Measurements from ENCODE around the gene SND1.

Gene SND1

DNA sequence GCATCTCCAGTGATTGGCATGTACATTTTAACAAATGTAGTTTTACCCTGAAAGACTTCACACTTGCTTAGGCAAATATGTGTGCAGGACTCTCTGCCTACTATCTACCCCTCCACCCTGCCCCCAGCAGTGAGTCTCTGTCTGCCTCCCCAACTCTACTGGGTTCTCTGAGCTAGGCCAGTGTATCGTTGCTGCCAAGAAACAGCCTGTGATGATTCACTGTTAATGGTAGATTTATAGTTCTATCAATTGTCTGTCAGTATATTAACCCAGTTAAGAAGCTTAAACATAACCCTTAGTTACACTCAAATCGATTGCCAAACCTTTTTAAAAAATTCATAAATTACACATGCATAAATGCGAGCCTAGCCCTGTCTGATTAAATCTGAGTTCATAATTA, 137.0 kb downstream of the SND1 start:
- Histone ChIP-seq H3K27ac (ENCODE audit: low read depth, low read length) (no peak overlapping the region), H3K36me3 (ENCODE audit: control insufficient read depth, insufficient read depth, low read length) (peaks cover 4% of the 10 kb centered on the region; the same call in 1 of the 2 replicates), H3K4me3 (ENCODE audit: low read depth, low read length) (no peak overlapping the region), H3K27me3 (ENCODE audit: control insufficient read depth, insufficient read depth, low read length) (no peaks in the 10 kb centered on the region), H3K9ac (ENCODE audit: low read depth, low read length) (no peak overlapping the region), H3K9me3 (ENCODE audit: control insufficient read depth, insufficient read depth, low read length) (no peaks in the 10 kb centered on the region), H3K4me1 (ENCODE audit: control insufficient read depth, insufficient read depth, low read length) (peaks cover 5% of the 10 kb centered on the region)

DNA sequence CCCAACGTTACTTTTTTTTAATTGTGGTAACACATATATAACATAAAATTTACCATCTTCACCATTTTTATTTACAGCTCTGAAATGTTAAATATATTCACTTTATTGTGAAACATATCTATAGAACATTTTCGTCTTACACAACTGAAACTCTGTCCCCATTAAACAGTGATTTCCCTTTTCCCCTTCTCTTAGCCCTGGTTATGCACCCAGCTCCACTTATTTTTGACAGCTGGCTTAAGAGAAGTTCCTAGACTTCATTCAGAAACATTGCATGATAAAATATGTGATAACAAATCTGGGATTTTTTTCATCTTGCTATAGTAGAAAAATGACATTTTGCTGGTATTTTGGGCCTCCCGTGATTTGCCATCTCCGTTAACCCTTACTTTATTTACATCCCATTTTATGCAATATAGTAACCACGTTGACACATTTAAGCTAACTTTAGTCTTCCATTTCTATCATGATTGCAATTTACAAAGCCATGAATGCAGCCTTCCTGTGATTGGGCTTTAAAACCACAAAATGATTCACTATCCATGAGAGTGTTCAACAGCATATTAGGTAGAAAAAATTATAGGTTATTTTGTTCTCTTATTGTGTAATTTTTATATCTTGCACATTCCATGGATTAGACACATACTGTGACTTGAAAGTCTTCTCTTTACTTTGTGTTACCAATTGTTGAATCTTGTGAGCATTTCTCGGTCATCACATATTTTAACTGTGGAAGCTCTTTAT, 139.6 kb downstream of the SND1 start:
- H3K36me3 ChIP-seq (ENCODE audit: control insufficient read depth, insufficient read depth, low read length): no peaks in the 10 kb centered on the region
- no peaks in the 10 kb centered on the region for H3K9me3 ChIP-seq (ENCODE audit: control insufficient read depth, insufficient read depth, low read length)
- H3K4me1 ChIP-seq (ENCODE audit: control insufficient read depth, insufficient read depth, low read length): peaks cover 5% of the 10 kb centered on the region
- H3K27ac ChIP-seq (ENCODE audit: low read depth, low read length): no peak overlapping the region
- no peak overlapping the region for H3K4me3 ChIP-seq (ENCODE audit: low read depth, low read length)
- no peaks in the 10 kb centered on the region for H3K27me3 ChIP-seq (ENCODE audit: control insufficient read depth, insufficient read depth, low read length)
- no peak overlapping the region for H3K9ac ChIP-seq (ENCODE audit: low read depth, low read length)

- Histone ChIP-seq H3K9me3 (ENCODE audit: control insufficient read depth, insufficient read depth, low read length) (no peaks in the 10 kb centered on the region), H3K9ac (ENCODE audit: low read depth, low read length) (no peak overlapping the region), H3K27ac (ENCODE audit: low read depth, low read length) (no peak overlapping the region)
These were observed 140.7 kb downstream of the SND1 start for GRCh38 chr7:127792528-127793342.

DNA sequence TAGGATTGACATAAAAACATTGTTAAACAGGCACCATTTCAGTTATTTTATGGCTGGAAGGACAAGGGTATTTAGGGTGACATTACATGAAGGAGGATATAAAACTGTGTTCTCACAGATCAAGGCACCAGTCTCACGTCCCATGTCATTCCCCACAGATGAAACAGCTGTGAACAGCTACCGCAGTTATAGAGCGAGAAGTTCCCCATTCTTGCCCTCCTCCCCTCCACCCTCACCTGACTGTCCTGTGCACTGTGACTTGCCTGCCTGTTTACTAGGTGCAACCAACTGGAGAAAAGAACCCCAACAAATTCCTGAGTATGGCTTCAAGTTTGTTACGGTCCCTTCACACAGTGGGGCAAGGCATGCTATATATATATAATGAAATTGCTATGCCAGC, 141.6 kb downstream of the SND1 start:
- Histone ChIP-seq H3K4me1 (ENCODE audit: control insufficient read depth, insufficient read depth, low read length) (peaks cover 17% of the 10 kb centered on the region), H3K27ac (ENCODE audit: low read depth, low read length) (no peak overlapping the region), H3K9ac (ENCODE audit: low read depth, low read length) (no peak overlapping the region), H3K4me3 (ENCODE audit: low read depth, low read length) (no peak overlapping the region), H3K36me3 (ENCODE audit: control insufficient read depth, insufficient read depth, low read length) (no peaks in the 10 kb centered on the region), H3K9me3 (ENCODE audit: control insufficient read depth, insufficient read depth, low read length) (no peaks in the 10 kb centered on the region), H3K27me3 (ENCODE audit: control insufficient read depth, insufficient read depth, low read length) (no peaks in the 10 kb centered on the region)

More at GRCh38 chr7:127792528-127793342, 140.7 kb downstream of the SND1 start:
- Histone ChIP-seq H3K4me1 (ENCODE audit: control insufficient read depth, insufficient read depth, low read length) (peaks cover 11% of the 10 kb centered on the region), H3K4me3 (ENCODE audit: low read depth, low read length) (no peak overlapping the region), H3K27me3 (ENCODE audit: control insufficient read depth, insufficient read depth, low read length) (no peaks in the 10 kb centered on the region), H3K36me3 (ENCODE audit: control insufficient read depth, insufficient read depth, low read length) (no peaks in the 10 kb centered on the region)

- no peak overlapping the region for H3K27ac ChIP-seq (ENCODE audit: low read depth, low read length)
- H3K9me3 ChIP-seq (ENCODE audit: control insufficient read depth, insufficient read depth, low read length): no peaks in the 10 kb centered on the region
- H3K9ac ChIP-seq (ENCODE audit: low read depth, low read length): no peak overlapping the region
- peaks cover 22% of the 10 kb centered on the region for H3K4me1 ChIP-seq (ENCODE audit: control insufficient read depth, insufficient read depth, low read length)
- H3K36me3 ChIP-seq (ENCODE audit: control insufficient read depth, insufficient read depth, low read length): no peaks in the 10 kb centered on the region
- no peaks in the 10 kb centered on the region for H3K27me3 ChIP-seq (ENCODE audit: control insufficient read depth, insufficient read depth, low read length)
- no peak overlapping the region for H3K4me3 ChIP-seq (ENCODE audit: low read depth, low read length)
These were observed 142.1 kb downstream of the SND1 start for GRCh38 chr7:127794136-127794535.

DNA sequence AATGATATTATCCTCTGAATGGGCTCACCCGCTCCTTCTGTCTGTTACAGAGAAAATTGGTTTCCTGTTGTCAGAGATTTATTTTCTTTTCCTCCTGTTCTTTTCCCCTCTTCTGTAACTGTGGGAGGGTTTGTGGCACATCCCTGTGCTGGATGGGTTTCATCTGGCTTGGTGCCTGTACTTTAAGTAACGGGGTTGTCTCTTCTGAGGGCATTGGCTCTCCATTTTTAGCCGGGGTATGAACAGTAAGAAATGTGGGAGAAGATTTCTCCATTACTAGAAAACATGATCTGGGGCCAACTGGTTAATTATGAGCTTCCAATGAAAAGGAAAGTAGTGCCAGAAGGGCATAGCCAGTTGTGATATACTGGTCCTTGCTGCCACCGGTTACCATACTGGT, 142.6 kb downstream of the SND1 start:
- Histone ChIP-seq H3K36me3 (ENCODE audit: control insufficient read depth, insufficient read depth, low read length) (no peaks in the 10 kb centered on the region), H3K9ac (ENCODE audit: low read depth, low read length) (no peak overlapping the region), H3K4me1 (ENCODE audit: control insufficient read depth, insufficient read depth, low read length) (peaks cover 27% of the 10 kb centered on the region), H3K27ac (ENCODE audit: low read depth, low read length) (no peak overlapping the region), H3K27me3 (ENCODE audit: control insufficient read depth, insufficient read depth, low read length) (no peaks in the 10 kb centered on the region), H3K9me3 (ENCODE audit: control insufficient read depth, insufficient read depth, low read length) (no peaks in the 10 kb centered on the region), H3K4me3 (ENCODE audit: low read depth, low read length) (no peak overlapping the region)

- Histone ChIP-seq H3K27me3 (ENCODE audit: control insufficient read depth, insufficient read depth, low read length) (no peaks in the 10 kb centered on the region), H3K9ac (ENCODE audit: low read depth, low read length) (no peak overlapping the region), H3K36me3 (ENCODE audit: control insufficient read depth, insufficient read depth, low read length) (no peaks in the 10 kb centered on the region), H3K27ac (ENCODE audit: low read depth, low read length) (no peak overlapping the region), H3K4me1 (ENCODE audit: control insufficient read depth, insufficient read depth, low read length) (peaks cover 34% of the 10 kb centered on the region), H3K4me3 (ENCODE audit: low read depth, low read length) (no peak overlapping the region), H3K9me3 (ENCODE audit: control insufficient read depth, insufficient read depth, low read length) (no peaks in the 10 kb centered on the region)
These were observed 146.0 kb downstream of the SND1 start for GRCh38 chr7:127798023-127798422.

DNA sequence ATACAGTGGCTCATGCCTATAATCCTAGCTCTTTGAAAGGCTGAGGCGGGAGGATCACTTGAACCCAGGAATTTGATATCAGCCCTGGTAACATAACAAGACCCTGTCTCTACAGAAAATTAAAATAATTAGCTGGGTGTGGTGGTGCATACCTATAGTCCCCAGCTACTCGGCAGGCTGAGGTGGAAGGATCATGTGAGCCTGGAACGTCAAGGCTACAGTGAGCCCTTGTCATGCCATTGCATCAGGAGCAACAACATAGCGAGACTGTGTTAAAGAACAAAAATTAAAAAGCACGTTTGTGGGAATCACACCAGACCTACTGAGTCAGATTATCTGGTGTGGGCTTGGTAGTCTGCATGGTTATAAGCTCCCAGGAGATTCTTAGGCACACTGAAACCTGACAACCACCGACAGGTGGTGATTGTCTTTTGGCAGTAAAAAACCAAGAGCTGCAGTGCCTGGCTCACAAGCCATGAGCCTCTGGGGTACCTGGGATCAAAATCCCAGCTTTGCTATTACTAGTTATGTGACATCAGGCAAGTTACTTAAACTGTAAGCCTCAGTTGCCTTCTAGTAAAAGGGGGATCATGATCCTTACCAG, 146.9 kb downstream of the SND1 start:
- no peaks in the 10 kb centered on the region for H3K36me3 ChIP-seq (ENCODE audit: control insufficient read depth, insufficient read depth, low read length)
- H3K9ac ChIP-seq (ENCODE audit: low read depth, low read length): no peak overlapping the region
- peaks cover 34% of the 10 kb centered on the region for H3K4me1 ChIP-seq (ENCODE audit: control insufficient read depth, insufficient read depth, low read length)
- H3K27ac ChIP-seq (ENCODE audit: low read depth, low read length): no peak overlapping the region
- no peaks in the 10 kb centered on the region for H3K9me3 ChIP-seq (ENCODE audit: control insufficient read depth, insufficient read depth, low read length)
- no peaks in the 10 kb centered on the region for H3K27me3 ChIP-seq (ENCODE audit: control insufficient read depth, insufficient read depth, low read length)
- H3K4me3 ChIP-seq (ENCODE audit: low read depth, low read length): no peak overlapping the region

- Histone ChIP-seq H3K36me3 (ENCODE audit: control insufficient read depth, insufficient read depth, low read length) (no peaks in the 10 kb centered on the region), H3K9ac (ENCODE audit: low read depth, low read length) (no peak overlapping the region), H3K27me3 (ENCODE audit: control insufficient read depth, insufficient read depth, low read length) (no peaks in the 10 kb centered on the region), H3K9me3 (ENCODE audit: control insufficient read depth, insufficient read depth, low read length) (no peaks in the 10 kb centered on the region), H3K4me3 (ENCODE audit: low read depth, low read length) (no peak overlapping the region), H3K27ac (ENCODE audit: low read depth, low read length) (no peak overlapping the region), H3K4me1 (ENCODE audit: control insufficient read depth, insufficient read depth, low read length) (peaks cover 34% of the 10 kb centered on the region)
These were observed 147.7 kb downstream of the SND1 start for GRCh38 chr7:127799535-127800305.

DNA sequence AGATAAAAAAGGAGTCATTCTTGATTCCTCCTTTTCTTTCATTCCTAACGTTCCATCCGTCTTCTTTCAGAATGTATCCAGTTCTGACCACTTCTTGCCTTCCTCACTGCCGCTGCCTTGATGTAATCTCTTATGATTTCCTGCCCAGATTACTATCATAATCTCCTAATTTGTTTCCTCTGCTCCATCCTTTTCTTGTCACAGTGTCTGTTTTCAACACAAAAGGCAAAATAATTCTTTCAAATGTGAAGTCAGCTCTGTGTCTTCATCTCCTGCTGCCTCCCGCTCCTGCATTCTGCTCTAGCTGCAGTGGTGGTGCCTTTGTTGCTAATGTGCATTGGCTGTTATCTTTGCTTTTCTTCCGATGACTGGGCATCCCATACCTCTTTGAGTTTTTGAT, 150.9 kb downstream of the SND1 start:
- Histone ChIP-seq H3K4me3 (ENCODE audit: low read depth, low read length) (no peak overlapping the region), H3K27me3 (ENCODE audit: control insufficient read depth, insufficient read depth, low read length) (no peaks in the 10 kb centered on the region), H3K9me3 (ENCODE audit: control insufficient read depth, insufficient read depth, low read length) (no peaks in the 10 kb centered on the region), H3K27ac (ENCODE audit: low read depth, low read length) (no peak overlapping the region), H3K36me3 (ENCODE audit: control insufficient read depth, insufficient read depth, low read length) (peaks cover 6% of the 10 kb centered on the region; the same call in 1 of the 2 replicates), H3K9ac (ENCODE audit: low read depth, low read length) (no peak overlapping the region), H3K4me1 (ENCODE audit: control insufficient read depth, insufficient read depth, low read length) (peaks cover 34% of the 10 kb centered on the region)

All from HUES48 (cell line).